GM19452 (cell line): ENCODE results near the gene DENND1A.
"Not testable (repeated sequence)": the region's sequence is repeated elsewhere in the genome, so short reads cannot be mapped to it uniquely, and the experiment has no call there.

Experiments used
- ATAC-seq: cut with Tn5 transposase; IDR thresholded peaks from one replicate; pipeline ENCODE4 v1.9.1; 2021; ENCODE audit not compliant: unreplicated experiment

DENND1A gene

GRCh38 chr9:123742009-123742767 lies 187.7 kb downstream of the DENND1A start:
- ATAC-seq: no peak

- ATAC-seq: no peak
Observed at GRCh38 chr9:123741214-123741613, 188.7 kb downstream of the DENND1A start.

GRCh38 chr9:123739902-123740301 lies 190.0 kb downstream of the DENND1A start:
- no peak for ATAC-seq

GRCh38 chr9:123739387-123739786 lies 190.5 kb downstream of the DENND1A start:
- no peak for ATAC-seq

GRCh38 chr9:123738648-123739047 lies 191.3 kb downstream of the DENND1A start:
- no peak for ATAC-seq

- no peak for ATAC-seq
Observed at GRCh38 chr9:123735376-123735775, 194.6 kb downstream of the DENND1A start.

- not testable (repeated sequence) for ATAC-seq
Observed at GRCh38 chr9:123728571-123728970, 201.4 kb downstream of the DENND1A start.

GRCh38 chr9:123727332-123727731 lies 202.6 kb downstream of the DENND1A start:
- no peak for ATAC-seq

GRCh38 chr9:123725389-123725788 lies 204.5 kb downstream of the DENND1A start:
- ATAC-seq: no peak

GRCh38 chr9:123724211-123724796 lies 205.6 kb downstream of the DENND1A start:
- ATAC-seq: no peak

- ATAC-seq: no peak
Observed at GRCh38 chr9:123723135-123723875, 206.6 kb downstream of the DENND1A start.

- no peak for ATAC-seq
Observed at GRCh38 chr9:123722378-123722777, 207.5 kb downstream of the DENND1A start.

- no peak for ATAC-seq
Observed at GRCh38 chr9:123718188-123718587, 211.7 kb downstream of the DENND1A start.

GRCh38 chr9:123717581-123718175 lies 212.2 kb downstream of the DENND1A start:
- ATAC-seq: no peak

- peak; percentile 59 for ATAC-seq
Observed at GRCh38 chr9:123716339-123716945, 213.5 kb downstream of the DENND1A start.

GRCh38 chr9:123715258-123715657 lies 214.7 kb downstream of the DENND1A start:
- no peak for ATAC-seq

GRCh38 chr9:123713282-123713681 lies 216.6 kb downstream of the DENND1A start:
- ATAC-seq: no peak

- ATAC-seq: no peak
Observed at GRCh38 chr9:123712399-123712798, 217.5 kb downstream of the DENND1A start.

- ATAC-seq: no peak
Observed at GRCh38 chr9:123710299-123710698, 219.6 kb downstream of the DENND1A start.

GRCh38 chr9:123702483-123702882 lies 227.4 kb downstream of the DENND1A start:
- ATAC-seq: no peak

- no peak for ATAC-seq
Observed at GRCh38 chr9:123697686-123698085, 232.2 kb downstream of the DENND1A start.
